ENCODE data around the gene EFNA4. TPM values are rescaled to one million over a fixed set of nuclear protein-coding genes. Genes with fewer than 3 reads are reported as not detected.

EFNA4 gene
- total RNA-seq, 2 donors from 2014 or later, result 1.9 to 2.8 TPM

- Histone ChIP-seq H3K36me3 (no peaks in the 10 kb centered on the region), H3K4me3 (no peak overlapping the region), H3K4me1 (ENCODE audit: control insufficient read depth in 1 of 2, low read depth in 2 of 2) (peaks cover 16 to 26% of the 10 kb centered on the region in 2 donors), H3K9me3 (no peaks in the 10 kb centered on the region), H3K27me3 (replicated peaks; ENCODE audit: insufficient read depth) (peaks cover 8% of the 10 kb centered on the region), H3K27ac (no peak overlapping the region)
- TF ChIP-seq, protein P1, sequence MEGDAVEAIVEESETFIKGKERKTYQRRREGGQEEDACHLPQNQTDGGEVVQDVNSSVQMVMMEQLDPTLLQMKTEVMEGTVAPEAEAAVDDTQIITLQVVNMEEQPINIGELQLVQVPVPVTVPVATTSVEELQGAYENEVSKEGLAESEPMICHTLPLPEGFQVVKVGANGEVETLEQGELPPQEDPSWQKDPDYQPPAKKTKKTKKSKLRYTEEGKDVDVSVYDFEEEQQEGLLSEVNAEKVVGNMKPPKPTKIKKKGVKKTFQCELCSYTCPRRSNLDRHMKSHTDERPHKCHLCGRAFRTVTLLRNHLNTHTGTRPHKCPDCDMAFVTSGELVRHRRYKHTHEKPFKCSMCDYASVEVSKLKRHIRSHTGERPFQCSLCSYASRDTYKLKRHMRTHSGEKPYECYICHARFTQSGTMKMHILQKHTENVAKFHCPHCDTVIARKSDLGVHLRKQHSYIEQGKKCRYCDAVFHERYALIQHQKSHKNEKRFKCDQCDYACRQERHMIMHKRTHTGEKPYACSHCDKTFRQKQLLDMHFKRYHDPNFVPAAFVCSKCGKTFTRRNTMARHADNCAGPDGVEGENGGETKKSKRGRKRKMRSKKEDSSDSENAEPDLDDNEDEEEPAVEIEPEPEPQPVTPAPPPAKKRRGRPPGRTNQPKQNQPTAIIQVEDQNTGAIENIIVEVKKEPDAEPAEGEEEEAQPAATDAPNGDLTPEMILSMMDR (IDR thresholded peaks at IDR 0.05), result no peak
- no peak for DNase-seq (ENCODE audit: low spot score)
- no peak for ATAC-seq (ENCODE audit: insufficient number of reproducible peaks, low FRiP score, low read depth)
Observed at GRCh38 chr1:155075535-155075934, 12.0 kb downstream of the EFNA4 start.

- Histone ChIP-seq H3K27ac (no peak overlapping the region), H3K4me1 (ENCODE audit: control insufficient read depth in 1 of 2, low read depth in 2 of 2) (peaks cover 21 to 29% of the 10 kb centered on the region in 2 donors), H3K4me3 (no peak overlapping the region), H3K9me3 (no peaks in the 10 kb centered on the region), H3K27me3 (replicated peaks; ENCODE audit: insufficient read depth) (peaks cover 16% of the 10 kb centered on the region), H3K36me3 (no peaks in the 10 kb centered on the region)
- DNase-seq (ENCODE audit: low spot score) (no peak), ATAC-seq (ENCODE audit: insufficient number of reproducible peaks, low FRiP score, low read depth) (no peak)
- TF ChIP-seq, protein P1 (IDR thresholded peaks at IDR 0.05), result no peak
Observed at GRCh38 chr1:155076371-155076770, 12.8 kb downstream of the EFNA4 start.

GRCh38 chr1:155077346-155077745 lies 13.8 kb downstream of the EFNA4 start:
- Histone ChIP-seq H3K27me3 (replicated peaks; ENCODE audit: insufficient read depth) (peaks cover 22% of the 10 kb centered on the region), H3K9me3 (no peaks in the 10 kb centered on the region), H3K36me3 (no peaks in the 10 kb centered on the region), H3K27ac (no peak overlapping the region), H3K4me3 (no peak overlapping the region), H3K4me1 (ENCODE audit: control insufficient read depth in 1 of 2, low read depth in 2 of 2) (peaks cover 26 to 37% of the 10 kb centered on the region in 2 donors)
- TF ChIP-seq, protein P1 (IDR thresholded peaks at IDR 0.05), result no peak
- DNase-seq (ENCODE audit: low spot score), result no peak
- ATAC-seq (ENCODE audit: insufficient number of reproducible peaks, low FRiP score, low read depth), result no peak

GRCh38 chr1:155077758-155078445 lies 14.4 kb downstream of the EFNA4 start:
- H3K36me3 ChIP-seq, result no peaks in the 10 kb centered on the region
- ATAC-seq (ENCODE audit: insufficient number of reproducible peaks, low FRiP score, low read depth) (no peak), DNase-seq (ENCODE audit: low spot score) (no peak)
- H3K4me1 ChIP-seq (ENCODE audit: control insufficient read depth in 1 of 2, low read depth in 2 of 2), result peaks cover 29 to 43% of the 10 kb centered on the region in 2 donors
- no peak overlapping the region for H3K27ac ChIP-seq
- peaks cover 25% of the 10 kb centered on the region for H3K27me3 ChIP-seq (replicated peaks; ENCODE audit: insufficient read depth)
- no peaks in the 10 kb centered on the region for H3K9me3 ChIP-seq
- TF ChIP-seq, protein P1 (IDR thresholded peaks at IDR 0.05), result no peak
- H3K4me3 ChIP-seq, result no peak overlapping the region

GRCh38 chr1:155078469-155079209 lies 15.1 kb downstream of the EFNA4 start, which contains the start of gene EFNA3:
EFNA3 (plus strand) TSS chr1:155078837; CDS start chr1:155078942, 105 bp downstream.
- Histone ChIP-seq H3K4me1 (ENCODE audit: control insufficient read depth in 1 of 2, low read depth in 2 of 2) (peaks cover 29 to 43% of the 10 kb centered on the region in 2 donors), H3K36me3 (no peaks in the 10 kb centered on the region), H3K27ac (no peak within 1 kb of the TSS), H3K27me3 (replicated peaks; ENCODE audit: insufficient read depth) (peaks cover 26% of the 10 kb centered on the region), H3K9me3 (no peaks in the 10 kb centered on the region), H3K4me3 (peak within 1 kb of the TSS; percentile 72)
- DNase-seq (ENCODE audit: low spot score), result no peak
- ATAC-seq (ENCODE audit: insufficient number of reproducible peaks, low FRiP score, low read depth), result peak; percentile 44
- TF ChIP-seq, protein P1 (IDR thresholded peaks at IDR 0.05), result no peak

Data from thoracic aorta (tissue), 2 donors.